ENCODE data around the gene CYYR1.

Gene CYYR1

DNA sequence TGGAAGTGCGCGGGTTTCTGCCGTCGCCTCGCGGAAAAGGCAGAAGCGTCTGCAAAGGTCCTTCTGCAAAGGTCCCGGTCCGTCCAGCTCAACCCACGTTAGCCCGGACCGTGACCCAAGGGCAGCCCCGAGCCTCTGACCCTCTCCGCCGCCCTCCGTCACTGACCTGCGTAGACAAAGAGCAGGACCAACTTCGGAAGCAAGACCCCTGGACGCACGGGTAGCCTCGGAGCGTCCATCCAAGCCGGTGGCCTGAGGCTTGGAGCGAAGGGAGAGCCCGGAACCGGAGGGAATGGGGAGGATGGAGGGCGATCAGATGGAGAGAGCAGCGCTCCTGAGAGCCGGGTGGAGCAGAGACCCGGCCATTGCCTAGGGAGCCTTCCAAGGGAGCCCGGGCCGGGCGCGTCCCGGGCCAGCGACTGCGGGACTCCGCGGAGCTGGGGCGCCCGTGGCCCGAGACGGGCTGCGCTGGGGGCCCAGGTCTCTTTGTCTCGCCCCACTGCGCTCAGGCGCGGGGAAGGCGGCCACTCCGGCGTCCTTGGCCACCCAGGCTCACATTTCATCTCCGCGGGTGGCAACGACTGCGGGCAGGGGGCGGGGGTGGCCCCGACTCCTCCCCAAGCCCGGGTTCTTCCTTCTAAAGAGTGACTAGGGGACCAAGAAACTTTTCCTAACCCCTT is at the start of gene CYYR1:
Gene CYYR1, minus strand, starts transcription at position 585 of the 680 bp plus-strand sequence. Its CDS starts 346 bp downstream, at position 239.
- DNase-seq = no peak

DNA sequence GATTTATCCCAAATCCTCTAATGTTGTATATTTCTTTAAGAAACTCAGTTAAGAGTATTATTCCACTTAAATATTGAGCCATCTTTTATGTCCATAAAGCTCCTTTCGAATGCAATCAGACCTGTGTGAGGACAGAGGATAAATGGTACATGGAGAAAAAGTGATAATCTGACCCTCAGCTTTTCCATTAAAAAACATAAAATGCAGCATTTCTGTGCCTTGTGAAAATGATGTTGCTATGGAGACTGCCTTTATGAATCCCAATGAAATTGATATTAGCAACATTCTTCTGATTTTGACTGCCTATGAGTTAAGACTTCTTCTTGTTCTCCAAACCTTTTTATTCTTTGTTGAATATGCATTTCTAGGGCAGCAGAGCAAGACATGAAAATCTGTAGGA is 44.1 kb upstream of the CYYR1 start:
- no peak for DNase-seq

DNA sequence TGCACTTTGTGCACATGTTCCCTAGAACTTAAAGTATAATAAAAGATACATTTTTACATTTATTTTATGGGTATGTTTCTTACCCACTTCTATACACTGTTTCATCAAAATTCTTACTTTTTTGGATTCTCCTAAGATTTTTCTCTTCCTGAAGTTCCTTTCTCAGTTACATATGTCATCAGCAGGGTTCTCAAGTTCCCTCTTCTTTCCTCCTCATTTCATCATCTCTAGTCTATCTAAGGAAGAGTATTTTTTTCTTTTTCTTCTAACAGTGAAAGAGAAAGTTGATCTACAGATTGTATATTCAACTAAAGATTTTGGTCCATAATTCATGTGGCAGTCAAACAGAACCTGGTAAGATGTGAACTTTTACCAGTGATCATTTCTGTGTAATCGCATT is 41.2 kb upstream of the CYYR1 start:
- DNase-seq = no peak

DNA sequence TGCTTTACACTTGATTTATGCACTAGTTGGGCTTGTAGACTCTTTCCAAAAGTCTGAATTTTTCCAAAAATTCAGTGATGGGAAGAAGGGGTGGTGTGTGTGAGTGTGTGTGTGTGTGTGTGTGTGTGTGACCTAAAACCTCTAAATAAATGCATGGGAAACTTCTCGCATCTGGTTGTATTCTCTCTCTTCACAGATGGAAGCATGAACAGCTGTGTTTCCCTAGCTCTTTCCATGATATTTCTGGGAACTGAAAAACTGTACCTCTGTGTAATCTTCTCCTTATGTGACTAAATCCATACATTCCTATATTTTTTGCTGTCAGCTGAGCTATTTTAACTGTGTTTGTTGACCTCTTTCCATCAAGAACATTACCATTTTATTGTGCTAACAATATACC is 26.2 kb upstream of the CYYR1 start:
- no peak for DNase-seq

DNA sequence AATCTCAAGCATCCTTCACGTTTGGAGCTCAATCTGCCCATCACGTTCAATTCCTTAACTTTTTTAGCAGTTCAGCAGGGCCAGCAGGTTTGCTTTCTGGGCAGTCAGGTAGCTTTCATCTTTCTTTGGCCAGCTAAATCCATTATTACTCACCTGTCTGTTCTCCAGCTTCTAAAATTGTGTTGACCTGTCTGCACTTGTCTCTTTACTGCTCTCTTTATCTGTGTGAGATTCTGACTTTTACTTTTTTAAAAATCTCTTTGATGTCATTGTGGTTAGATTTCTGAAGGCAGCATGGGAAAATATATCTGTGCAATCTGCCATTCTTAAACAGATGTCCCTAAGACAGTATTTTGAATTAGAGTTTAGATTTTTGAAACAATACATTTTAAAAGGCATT is 24.9 kb upstream of the CYYR1 start:
- no peak for DNase-seq

DNA sequence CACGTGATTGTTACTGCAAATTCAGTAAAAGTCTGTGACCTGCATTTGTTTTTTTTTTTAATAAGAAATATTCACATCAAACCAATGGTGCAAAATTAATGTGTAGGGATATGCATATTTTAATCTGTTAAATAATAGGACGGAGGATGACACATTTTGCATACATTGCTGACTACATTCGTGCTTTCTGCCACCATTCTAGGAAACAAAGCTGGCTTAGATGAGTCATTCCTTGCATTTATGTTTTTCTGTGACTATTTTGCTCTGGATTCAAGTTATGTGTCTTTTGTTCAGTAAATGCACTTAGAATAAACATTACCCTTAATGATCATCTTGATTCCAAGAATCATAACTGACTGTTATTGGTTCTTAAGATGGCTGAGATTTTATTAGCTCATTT is 23.9 kb upstream of the CYYR1 start:
- no peak for DNase-seq

DNA sequence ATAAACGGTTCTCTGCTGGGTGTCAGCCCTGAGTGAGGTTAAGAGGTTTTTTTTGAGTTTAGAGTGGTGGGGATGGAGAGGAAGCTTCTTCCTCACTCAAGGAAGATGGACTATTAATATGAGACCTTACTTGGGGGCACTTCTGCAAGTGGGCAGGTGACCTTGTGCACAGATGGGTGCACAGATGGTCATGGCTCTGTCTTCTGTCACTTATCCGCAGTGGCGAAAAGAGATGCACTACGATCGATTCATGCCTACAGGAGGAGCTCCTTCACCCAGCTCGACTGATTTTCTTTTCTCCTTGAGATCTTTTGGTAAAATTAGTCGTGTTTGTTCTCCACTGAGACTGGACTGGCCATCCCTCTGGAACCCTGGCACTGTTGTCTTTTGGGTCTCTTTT is 22.9 kb upstream of the CYYR1 start:
- DNase-seq = no peak

DNA sequence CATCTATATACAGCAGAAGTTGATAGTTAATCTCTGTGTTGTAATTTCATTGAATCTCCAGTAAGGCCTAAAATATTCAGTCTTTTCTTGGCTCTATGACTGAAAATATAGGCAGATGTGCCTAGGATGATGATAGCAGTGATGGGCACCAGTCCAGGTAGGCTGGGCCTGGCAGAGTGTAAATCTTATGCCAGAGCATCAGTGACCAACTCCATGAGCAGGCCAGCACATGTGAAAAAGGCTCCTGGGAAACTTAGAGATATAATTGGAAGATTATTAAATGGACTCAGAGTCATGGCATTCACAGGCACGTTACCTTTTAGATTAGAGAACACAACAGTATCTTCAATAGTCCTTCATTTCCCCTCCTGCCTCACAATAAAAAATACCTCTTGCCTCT is 20.7 kb upstream of the CYYR1 start:
- no peak for DNase-seq

DNA sequence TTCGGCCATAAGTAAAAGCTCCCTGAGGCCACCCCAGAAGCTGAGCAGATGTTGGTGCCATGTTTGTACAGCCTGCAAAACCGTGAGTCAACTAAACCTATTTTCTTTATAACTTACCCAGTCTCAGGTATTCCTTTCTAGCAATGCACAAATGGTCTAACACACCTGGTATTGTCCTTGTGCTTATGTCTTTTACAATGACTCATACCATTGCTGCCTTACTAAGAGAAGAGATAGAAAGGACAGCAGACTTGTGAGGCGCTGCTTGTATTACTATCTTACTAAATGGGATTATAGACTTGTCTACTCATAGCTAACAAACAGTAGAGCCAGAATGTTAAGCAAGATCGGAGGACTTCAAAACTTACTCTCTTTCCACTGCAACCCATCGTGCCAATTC is 18.5 kb upstream of the CYYR1 start:
- no peak for DNase-seq

DNA sequence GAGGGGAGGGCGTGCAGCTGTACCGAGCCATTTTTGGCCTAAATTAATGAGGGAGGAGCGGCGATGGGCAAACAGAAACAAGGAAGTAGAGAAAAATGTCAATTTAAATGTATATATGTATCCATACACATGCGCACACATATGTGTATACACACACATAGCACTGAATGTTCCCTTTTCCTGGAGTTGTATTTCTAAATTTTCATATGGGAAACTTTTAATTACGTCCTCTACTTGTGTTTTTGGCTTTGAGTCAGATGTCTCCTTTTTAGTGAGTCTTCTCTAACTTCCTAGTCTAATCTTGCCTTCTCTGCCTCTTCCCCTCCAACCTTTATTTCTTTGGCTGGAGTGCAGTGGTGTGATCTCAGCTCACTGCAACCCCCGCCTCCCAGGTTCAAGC is 15.4 kb upstream of the CYYR1 start:
- no peak for DNase-seq

DNA sequence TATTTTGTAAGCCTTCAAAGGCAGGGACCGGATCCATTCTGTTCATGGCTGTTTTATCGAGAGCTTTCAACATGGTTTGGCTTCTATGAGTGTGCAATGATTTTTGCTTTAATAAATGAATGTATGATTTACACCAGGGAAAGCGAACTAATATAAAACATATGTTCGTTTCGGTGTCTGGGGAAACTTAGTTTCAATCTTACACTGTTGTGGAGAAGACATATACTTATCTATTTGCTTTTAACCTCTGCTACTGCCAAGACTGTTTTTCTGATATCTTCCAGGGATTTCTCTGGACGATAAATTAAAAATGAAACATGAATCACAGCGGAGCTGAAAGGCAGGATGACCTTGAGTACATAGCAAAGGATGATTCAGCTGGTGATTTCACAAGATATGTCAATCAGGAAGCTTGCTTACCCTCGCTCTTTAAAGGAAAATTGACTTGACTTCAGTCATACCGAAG is 14.7 kb upstream of the CYYR1 start:
- no peak for DNase-seq

DNA sequence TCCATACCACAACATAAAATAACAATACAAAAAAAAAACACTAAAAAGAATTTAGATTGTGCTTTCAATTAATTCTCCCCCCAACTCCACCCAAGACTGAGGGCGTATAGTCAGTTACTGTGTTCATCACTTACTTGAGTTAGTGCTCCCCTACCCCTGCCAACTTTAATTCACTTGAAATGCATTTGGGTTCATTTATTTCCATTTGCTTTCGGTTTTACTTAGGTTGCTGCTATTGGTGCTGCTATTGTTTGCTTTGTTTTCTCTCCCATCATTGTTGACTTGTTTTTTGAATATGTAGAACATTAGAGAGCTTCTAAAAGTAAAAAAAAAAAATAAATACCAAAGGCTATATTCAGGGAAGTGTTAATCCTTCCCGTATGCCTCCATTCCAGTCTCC is 10.7 kb upstream of the CYYR1 start:
- DNase-seq = no peak

DNA sequence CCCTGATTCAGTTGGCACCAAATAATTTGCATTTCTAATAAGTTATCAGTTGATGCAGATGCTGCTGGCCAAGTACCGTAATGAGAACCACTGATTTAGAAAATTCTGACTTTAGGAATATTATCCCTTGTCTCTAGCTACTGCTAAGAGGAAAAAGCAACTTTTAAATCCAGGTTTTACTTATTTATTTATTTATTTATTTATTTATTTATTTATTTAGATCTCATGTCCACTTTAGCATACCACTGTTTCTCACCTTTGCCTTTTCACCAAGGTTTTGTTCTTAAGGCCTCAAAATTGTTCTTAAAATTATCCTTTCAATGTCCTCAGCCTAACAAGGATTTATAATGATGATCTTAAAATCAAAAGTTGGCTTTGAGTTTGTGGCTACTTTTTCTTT is 8.7 kb upstream of the CYYR1 start:
- no peak for DNase-seq

DNA sequence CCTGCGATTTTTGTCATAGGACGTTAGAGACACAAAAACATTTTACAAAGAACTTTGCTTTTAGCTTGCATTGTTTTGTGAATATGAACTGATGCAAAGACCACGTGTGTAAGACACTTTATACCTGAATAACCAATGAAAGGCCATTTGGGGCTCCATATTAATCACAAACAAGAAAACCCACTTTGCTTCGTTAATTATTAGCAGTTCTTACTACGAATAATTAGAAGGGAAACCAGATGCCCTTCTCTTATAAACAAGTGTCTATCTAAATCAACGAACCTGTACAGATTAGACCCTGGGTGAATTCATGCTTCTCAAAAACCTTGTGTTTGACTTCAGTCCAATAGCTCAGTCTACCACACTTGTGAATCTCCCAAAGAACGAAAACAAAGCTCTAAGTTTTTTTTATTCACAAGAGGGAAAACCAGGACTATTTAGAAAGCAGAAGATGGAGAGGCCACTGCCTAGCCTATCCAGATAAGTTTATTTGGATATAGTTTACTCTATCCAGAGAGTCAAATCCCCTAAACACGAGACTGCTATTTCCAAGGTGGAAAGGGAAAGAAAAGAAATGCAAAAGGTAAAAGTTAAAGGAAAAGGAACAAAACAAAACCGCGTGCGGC is 897 bp downstream of the CYYR1 start:
- DNase-seq = no peak

DNA sequence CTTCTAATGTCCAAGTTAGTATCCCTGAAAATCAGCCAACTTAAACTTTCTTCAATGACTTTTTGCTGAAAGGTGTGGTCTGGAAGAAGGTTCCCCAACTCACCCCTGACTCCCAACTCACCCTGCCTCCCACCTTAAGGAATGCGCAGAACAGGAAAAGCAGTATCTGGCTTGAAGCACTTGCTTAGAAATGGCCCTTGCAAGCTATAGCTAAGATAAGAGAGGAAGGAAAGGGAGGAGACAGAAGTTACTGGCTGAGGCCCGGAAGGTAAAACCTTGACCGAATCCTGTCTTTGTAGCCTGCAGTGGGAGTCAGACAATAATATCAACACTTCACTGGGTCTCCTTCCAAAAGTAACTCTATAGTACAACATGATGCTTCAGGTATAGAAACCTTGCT is 2.9 kb downstream of the CYYR1 start:
- DNase-seq = no peak

DNA sequence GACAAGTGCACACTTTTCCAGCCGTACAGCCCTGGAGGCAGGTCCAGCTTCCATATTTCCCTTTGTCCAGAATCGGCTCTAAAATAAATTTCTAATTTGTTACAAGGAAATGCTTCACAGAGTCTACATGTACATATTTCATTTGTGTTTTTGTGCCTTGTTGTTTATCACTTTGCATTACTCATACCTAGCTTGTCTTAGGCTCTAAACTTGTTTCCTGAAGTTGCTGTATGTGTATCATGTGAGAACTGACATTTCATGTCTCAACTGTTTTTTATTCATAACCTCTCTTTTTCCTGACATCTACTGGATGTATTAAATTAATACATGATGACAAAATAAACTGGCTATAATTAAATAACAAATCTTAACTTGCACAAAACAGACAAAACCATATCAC is 7.5 kb downstream of the CYYR1 start:
- DNase-seq = no peak

DNA sequence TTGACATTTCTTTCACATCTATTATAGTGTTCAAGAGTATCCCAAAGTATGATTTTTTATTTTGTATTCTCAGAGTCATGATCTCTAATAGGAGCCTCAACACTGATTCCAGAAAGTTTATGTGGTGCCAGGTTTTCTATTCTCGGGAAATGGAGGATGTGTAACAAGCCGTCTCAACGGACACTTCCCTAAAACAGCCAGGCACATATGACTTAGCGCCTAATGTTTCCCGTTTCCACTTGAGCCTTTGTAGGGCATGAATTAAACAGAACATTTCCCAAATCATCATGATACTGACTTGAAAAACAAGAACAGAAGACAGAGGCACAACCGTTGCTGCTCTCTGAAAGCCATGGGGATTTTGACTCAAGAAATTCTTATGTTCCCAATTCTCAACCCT is 8.0 kb downstream of the CYYR1 start:
- no peak for DNase-seq

DNA sequence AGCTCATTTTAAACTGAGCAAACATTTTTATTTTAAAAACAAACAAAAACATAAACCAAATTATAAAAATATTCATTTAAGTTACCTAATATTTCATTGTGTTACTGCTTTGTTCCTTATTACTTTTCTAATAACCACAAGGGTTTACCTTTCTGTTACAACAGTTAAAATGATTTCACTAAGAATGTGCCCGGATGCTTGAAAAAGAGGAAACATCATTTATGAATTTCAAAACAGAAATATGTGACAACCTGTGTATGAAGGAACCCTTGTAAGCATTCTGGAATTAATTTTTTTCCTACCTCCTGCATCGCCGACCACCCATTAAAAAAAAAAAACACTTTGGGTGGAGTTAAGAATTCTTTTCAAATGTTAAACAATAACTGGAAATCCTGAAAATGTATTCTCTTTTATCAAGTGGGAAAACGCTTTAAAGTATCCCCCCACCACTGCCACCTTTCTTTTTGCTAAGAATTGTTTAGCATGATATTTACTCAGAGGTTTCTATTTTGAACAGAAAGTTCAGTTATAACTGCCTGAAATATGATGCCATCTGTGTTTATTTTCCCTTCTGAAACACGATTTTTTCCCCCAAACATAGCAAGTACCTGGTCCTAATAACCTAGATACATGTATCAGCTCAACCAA is 9.1 kb downstream of the CYYR1 start:
- no peak for DNase-seq

DNA sequence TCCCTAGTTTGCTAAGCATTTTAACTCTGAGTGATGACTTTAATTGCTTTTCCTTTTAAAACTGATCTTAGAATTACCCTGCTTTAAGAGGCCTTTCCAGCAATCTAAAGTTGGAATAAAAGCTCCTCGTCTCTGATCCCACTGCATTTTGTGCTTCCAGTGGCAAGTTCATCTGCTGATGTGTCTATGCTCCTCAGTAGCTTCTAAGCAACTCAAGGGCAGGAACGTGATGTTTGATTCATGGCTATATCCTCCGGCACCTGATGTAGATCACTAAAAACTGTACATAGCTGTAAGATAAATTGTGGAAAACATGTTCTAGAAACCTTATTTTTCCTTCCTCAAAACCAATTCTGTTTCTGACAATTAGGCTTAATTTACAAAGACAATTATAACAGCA is 12.5 kb downstream of the CYYR1 start:
- DNase-seq = no peak

DNA sequence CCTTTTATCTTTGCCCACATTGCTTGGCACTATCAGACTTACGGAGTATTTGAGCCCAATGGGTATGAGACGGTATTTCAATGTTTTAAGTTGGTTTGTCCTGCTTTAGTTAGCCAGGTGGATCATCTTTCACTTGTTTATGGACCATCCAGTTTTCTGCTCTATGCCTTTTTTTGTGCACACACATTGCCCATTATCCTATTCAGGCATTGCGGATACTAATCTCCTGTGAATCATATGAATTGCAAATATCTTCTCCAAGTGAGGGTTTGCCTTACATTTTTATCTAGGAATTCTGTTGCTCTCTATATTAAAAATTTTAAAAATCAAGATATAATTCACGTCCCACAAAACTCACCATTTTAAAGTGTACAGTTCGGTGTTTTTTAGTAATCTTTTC is 14.0 kb downstream of the CYYR1 start:
- DNase-seq = no peak

DNA sequence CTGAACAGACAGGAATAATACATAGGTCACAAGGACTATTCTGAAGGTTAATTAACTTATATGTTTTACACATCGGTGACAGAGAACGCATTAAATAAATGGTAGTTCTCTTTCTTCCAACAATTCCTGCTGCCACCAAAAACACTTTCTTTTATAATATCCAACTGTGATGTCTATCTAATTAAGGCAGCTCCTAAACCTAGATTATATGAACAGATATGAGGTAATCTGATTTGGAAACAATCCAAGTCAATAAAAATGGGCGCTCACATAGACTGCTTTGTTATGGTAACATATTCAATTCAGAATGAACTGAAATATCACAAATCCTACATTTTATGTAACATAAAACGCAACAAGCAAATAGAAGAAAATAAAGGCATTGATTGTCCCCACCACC is 16.0 kb downstream of the CYYR1 start:
- no peak for DNase-seq

DNA sequence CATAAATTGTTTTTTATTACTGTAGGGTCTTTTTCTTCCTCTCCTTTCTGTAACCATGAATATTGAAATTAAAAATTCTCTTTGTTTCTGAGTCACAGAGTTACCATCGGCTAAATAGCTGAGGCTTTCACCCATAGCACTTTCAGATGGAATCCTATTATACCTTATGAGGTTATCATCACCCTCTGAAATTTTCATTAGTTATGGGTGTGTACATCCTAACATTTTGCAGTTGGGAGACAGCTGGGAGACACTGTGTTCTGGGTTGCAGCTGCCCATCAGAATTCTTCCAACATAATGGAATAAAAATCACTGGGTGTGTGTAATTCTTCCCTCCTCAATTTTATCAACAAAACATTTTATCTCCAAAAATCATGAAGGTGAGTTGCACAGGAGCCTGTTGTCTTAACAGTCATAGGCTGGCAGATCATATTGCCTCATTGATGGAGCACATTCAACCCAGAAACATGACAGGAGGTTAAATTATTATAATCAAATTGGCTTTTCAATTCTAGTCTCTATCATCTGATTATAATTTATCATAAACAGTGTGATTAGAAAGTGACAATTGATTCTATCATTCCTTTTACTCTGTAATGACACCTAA is 17.4 kb downstream of the CYYR1 start:
- no peak for DNase-seq

DNA sequence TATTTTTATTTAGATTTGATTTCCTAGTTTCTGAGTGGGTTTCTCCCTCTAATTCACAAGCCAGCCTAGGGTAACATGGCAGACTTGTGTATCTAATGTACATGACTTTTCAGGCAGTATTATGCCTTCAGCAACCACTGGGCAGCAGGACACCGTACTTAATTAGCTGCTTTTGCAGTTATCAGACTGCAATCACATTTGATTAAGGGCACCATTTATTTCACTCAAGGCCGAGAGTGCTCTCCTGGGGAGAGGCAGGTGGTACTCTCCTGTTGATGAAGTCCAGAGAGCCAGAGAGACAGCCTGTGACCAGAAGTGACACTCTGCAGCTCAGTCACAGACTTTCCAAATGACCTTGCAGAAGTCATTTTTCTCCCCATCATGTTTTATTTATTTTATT is 18.7 kb downstream of the CYYR1 start:
- DNase-seq = no peak

DNA sequence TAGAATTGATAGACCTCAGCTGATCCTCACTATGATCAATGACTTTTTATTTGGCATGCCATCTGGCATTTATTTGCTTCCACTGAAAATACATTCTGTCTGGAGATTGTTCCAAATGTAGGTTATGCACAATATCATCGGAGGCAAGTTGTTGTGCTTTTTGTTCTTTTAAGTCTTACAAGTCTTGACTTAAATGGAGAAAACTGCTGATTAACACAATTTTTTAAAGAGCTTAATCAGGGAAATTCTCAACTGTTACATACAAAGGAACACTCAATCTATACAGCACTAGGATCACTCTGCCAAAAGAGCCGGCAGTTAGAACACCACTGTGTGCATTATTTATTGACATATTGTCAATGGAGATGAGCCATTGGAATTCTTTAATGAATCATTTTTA is 19.2 kb downstream of the CYYR1 start:
- no peak for DNase-seq

Measured in cortex of kidney (tissue), 1 donor.